Astrocyte (in vitro differentiated cells and primary cell): ENCODE data around the gene STAB2. TPM values are rescaled to one million over a fixed set of nuclear protein-coding genes. Genes with fewer than 3 reads are reported as not detected.

ENCODE experiments used
- DNase-seq: peaks from one replicate; pipeline ENCODE4 v3.0.0-alpha.2; 2010; ENCODE audit warnings: low read depth
- FAIRE-seq: peaks from 2 replicates; lab custom pipeline; 2011; peaks lifted over from hg19 to GRCh38; lab: Jason Lieb, UNC
- H2AFZ ChIP-seq: 2 replicates; pipeline ENCODE4 v1.6.0; 2012; ENCODE audit warnings: low read depth, low read length, inconsistent platforms
- H3K27ac ChIP-seq: 2 replicates; pipeline ENCODE4 v1.5.1; 2011; ENCODE audit warnings: low read depth, low read length, inconsistent platforms
- H3K27me3 ChIP-seq: 2 replicates; pipeline ENCODE4 v1.6.0; 2011; ENCODE audit warnings: low read length, inconsistent platforms; ENCODE audit not compliant: insufficient read depth
- H3K36me3 ChIP-seq: 2 replicates; pipeline ENCODE4 v1.5.1; 2011; ENCODE audit warnings: low read length, inconsistent platforms; ENCODE audit not compliant: insufficient read depth
- H3K4me1 ChIP-seq: 2 replicates; pipeline ENCODE4 v1.5.1; 2011; ENCODE audit warnings: low read length, inconsistent platforms; ENCODE audit not compliant: insufficient read depth
- H3K4me2 ChIP-seq: 2 replicates; pipeline ENCODE4 v1.6.0; 2012; ENCODE audit warnings: low read length, inconsistent platforms
- H3K4me3 ChIP-seq: 2 replicates; pipeline ENCODE4 v1.5.1; 2011; ENCODE audit warnings: low read depth, mild to moderate bottlenecking, low read length, inconsistent platforms; ENCODE audit not compliant: insufficient read depth
- H3K79me2 ChIP-seq: 2 replicates; pipeline ENCODE4 v1.6.0; 2012; ENCODE audit warnings: mild to moderate bottlenecking, low read length, inconsistent platforms; ENCODE audit not compliant: insufficient read depth
- H3K9ac ChIP-seq: 2 replicates; pipeline ENCODE4 v1.6.0; 2012; ENCODE audit warnings: mild to moderate bottlenecking, low read length, inconsistent platforms
- H3K9me3 ChIP-seq: 2 replicates; pipeline ENCODE4 v1.5.1; 2012; ENCODE audit warnings: low read depth, mild to moderate bottlenecking, low read length, inconsistent platforms; ENCODE audit not compliant: insufficient read depth
- H4K20me1 ChIP-seq: 2 replicates; pipeline ENCODE4 v1.6.0; 2012; ENCODE audit warnings: low read length, inconsistent platforms; ENCODE audit not compliant: insufficient read depth
- H3K27ac Mint-ChIP-seq: one replicate; pipeline ENCODE4 v1.8.0; 2021; ENCODE audit warnings: mild to moderate bottlenecking, mixed read lengths; ENCODE audit not compliant: unreplicated experiment
- H3K27me3 Mint-ChIP-seq: one replicate; pipeline ENCODE4 v1.8.0; 2021; ENCODE audit warnings: low read depth, mixed read lengths; ENCODE audit not compliant: unreplicated experiment
- H3K36me3 Mint-ChIP-seq: one replicate; pipeline ENCODE4 v1.8.0; 2021; ENCODE audit warnings: low read depth, mixed read lengths; ENCODE audit not compliant: unreplicated experiment
- H3K4me1 Mint-ChIP-seq: one replicate; pipeline ENCODE4 v1.8.0; 2021; ENCODE audit warnings: low read depth, mixed read lengths; ENCODE audit not compliant: unreplicated experiment
- H3K4me3 Mint-ChIP-seq: one replicate; pipeline ENCODE4 v1.8.0; 2021; ENCODE audit warnings: mild to moderate bottlenecking, moderate library complexity, mixed read lengths; ENCODE audit not compliant: unreplicated experiment
- H3K9me3 Mint-ChIP-seq: one replicate; pipeline ENCODE4 v1.8.0; 2021; ENCODE audit warnings: mild to moderate bottlenecking, mixed read lengths; ENCODE audit not compliant: unreplicated experiment
- CTCF ChIP-seq: IDR thresholded peaks from 2 replicates; pipeline ENCODE4 v1.5.1; 2011; ENCODE audit warnings: low read depth, mild to moderate bottlenecking, inconsistent platforms, low read length, moderate library complexity; ENCODE audit not compliant: insufficient read depth
- EZH2 ChIP-seq: IDR thresholded peaks from 2 replicates; pipeline ENCODE4 v1.6.1; 2012; ENCODE audit warnings: mild to moderate bottlenecking, low read length, inconsistent platforms; ENCODE audit not compliant: insufficient read depth
- total RNA-seq: library from RNA; stranded (reverse); gene quantifications from 2 replicates; pipeline ENCODE4 v1.2.1, GENCODE V29; 2021

Gene STAB2
- total RNA-seq, 1 donor from 2014 or later = not detected

DNA sequence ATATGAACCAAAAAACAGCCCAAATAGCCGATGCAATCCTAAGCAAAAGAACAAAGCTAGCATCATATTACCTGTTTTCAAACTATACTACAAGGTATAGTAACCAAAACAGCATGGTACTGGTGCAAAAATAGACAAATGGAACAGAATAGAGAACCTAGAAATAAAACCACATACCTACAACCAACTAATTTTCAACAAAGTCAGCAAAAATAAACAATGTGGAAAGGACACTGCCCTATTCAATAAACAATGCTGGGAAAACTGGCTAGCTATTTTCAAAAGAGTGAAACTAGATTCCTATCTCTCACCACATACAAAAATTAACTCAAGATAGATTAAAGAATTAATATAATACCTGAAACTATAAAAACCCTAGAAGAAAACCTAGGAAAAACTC lies 17.8 kb upstream of the STAB2 start:
- Mint-ChIP-seq H3K9me3 (peaks cover 20% of the 10 kb centered on the region), H3K27me3 (peaks cover under 1% of the 10 kb centered on the region), H3K27ac (no peak overlapping the region), H3K36me3 (no peaks in the 10 kb centered on the region), H3K4me3 (no peak overlapping the region), H3K4me1 (peaks cover 2% of the 10 kb centered on the region)
- no peak for DNase-seq
- Histone ChIP-seq H3K36me3 (no peaks in the 10 kb centered on the region), H3K4me2 (no peak overlapping the region), H3K4me1 (no peaks in the 10 kb centered on the region), H4K20me1 (no peaks in the 10 kb centered on the region), H3K9ac (no peak overlapping the region), H3K4me3 (no peak overlapping the region), H2AFZ (no peak overlapping the region), H3K27me3 (no peaks in the 10 kb centered on the region), H3K9me3 (no peaks in the 10 kb centered on the region), H3K79me2 (no peaks in the 10 kb centered on the region), H3K27ac (no peak overlapping the region)
- FAIRE-seq = no peak
- TF ChIP-seq CTCF (no peak), EZH2 (no peak)

DNA sequence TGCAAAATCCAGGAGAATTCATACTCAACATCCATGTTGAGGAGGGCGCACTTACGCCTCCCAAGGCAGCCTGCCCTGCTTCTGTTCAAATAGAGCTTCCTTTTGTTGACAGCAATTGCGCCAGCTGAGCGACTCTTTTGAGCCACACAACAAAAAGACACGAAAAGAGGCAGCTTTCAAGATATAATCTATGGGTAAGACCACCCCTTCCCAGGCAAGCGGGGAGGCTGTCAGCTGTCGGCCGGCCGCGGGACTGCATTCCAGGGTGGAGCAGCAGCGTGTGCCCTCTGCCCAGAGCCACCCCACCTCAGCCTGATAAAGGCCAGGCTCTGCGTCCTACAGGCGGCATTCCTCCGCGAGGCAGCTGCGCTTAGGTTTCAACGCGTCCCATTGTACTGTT lies 15.8 kb upstream of the STAB2 start:
- Histone ChIP-seq H3K36me3 (no peaks in the 10 kb centered on the region), H4K20me1 (no peaks in the 10 kb centered on the region), H3K4me1 (no peaks in the 10 kb centered on the region), H3K9ac (no peak overlapping the region), H3K27ac (no peak overlapping the region), H2AFZ (peak overlapping the region; percentile 70), H3K9me3 (no peaks in the 10 kb centered on the region), H3K27me3 (no peaks in the 10 kb centered on the region), H3K4me2 (peak overlapping the region; percentile 77), H3K79me2 (no peaks in the 10 kb centered on the region), H3K4me3 (no peak overlapping the region)
- no peaks in the 10 kb centered on the region for H3K4me1 Mint-ChIP-seq
- peaks cover 2% of the 10 kb centered on the region for H3K27me3 Mint-ChIP-seq
- no peaks in the 10 kb centered on the region for H3K36me3 Mint-ChIP-seq
- H3K9me3 Mint-ChIP-seq = peaks cover 8% of the 10 kb centered on the region
- no peak for TF ChIP-seq CTCF
- TF ChIP-seq EZH2 = no peak
- FAIRE-seq = no peak
- H3K4me3 Mint-ChIP-seq = no peak overlapping the region
- H3K27ac Mint-ChIP-seq = no peak overlapping the region
- no peak for DNase-seq

DNA sequence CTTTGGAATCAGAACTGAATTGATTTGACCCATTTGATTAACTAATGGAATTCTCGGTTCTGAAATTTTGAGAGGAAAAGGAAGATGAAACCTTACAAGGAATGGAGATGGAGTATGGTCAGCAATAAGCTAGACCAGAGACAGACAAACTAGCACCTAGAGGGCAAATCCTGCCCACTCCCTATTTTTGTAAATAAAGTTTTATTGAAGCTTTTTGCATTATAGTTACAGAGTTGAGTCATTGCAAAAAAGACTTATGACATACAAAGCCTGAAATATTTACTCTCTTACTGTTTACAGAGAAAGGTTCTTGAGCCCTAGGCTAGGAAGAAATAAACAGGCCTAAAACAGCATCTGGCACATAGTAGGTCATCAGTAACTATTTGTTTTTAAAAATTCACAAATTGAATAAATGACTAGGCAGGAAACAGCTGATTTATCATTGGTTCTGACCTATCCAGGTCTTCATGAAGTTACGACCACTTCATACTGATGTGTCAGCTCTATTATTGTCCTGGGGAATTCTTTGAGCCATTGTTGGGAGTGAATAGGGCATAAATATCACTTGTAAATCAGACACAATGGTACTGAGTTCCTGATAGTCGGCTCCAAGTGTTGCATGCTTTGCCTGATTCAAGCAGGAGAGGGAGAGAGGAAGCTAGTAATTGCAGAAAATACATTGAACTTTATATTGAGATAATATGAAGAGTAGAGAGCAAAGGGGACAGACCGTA lies 14.6 kb upstream of the STAB2 start:
- Histone ChIP-seq H3K27ac (no peak overlapping the region), H3K36me3 (no peaks in the 10 kb centered on the region), H3K27me3 (no peaks in the 10 kb centered on the region), H3K9ac (no peak overlapping the region), H3K4me3 (no peak overlapping the region), H3K9me3 (no peaks in the 10 kb centered on the region), H2AFZ (no peak overlapping the region), H3K4me1 (no peaks in the 10 kb centered on the region), H4K20me1 (no peaks in the 10 kb centered on the region), H3K4me2 (no peak overlapping the region), H3K79me2 (no peaks in the 10 kb centered on the region)
- Mint-ChIP-seq H3K4me3 (no peak overlapping the region), H3K27me3 (peaks cover 2% of the 10 kb centered on the region), H3K27ac (no peak overlapping the region), H3K36me3 (no peaks in the 10 kb centered on the region), H3K9me3 (peaks cover 2% of the 10 kb centered on the region), H3K4me1 (no peaks in the 10 kb centered on the region)
- DNase-seq (no peak), FAIRE-seq (no peak)
- TF ChIP-seq EZH2 (no peak), CTCF (no peak)
